ENCODE data around the gene NR1H2. TPM values are rescaled to one million over a fixed set of nuclear protein-coding genes. Genes with fewer than 3 reads are reported as not detected.

Gene NR1H2
- total RNA-seq, 1 donor from 2014 or later, result 101 TPM

DNA sequence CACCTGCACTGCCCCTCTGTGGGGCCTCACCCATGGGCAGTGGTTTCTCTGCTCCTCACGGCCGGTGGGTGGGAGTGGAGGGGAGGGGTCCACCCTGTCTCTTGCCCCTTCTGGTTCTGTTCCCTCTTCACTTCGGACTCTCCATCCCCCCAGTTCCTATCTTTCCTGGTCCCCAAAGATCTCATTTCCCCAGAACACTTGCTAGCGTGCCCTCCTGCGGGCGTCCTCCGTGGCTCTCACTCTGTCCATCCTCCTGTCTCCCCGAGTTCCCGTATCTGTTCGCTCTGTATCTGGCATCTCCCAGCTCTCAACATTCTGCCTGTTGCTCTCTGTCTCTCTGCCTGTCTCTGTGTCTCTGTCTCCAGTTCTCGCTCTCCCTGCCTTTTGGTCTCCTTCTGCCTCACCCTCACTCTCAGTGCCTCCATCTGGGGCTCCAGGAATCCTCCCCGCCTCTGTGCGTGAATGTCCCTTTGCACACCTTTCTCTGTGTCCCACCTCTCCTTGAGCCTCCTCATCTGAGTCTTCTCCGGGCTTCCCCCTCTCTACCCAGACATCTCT lies 42.8 kb downstream of the NR1H2 start:
- DNase-seq (no peak), ATAC-seq (no peak)
- intact Hi-C loops (cut with DNase I), result loop anchor here (5.0 kb wide), 1 partner anchor 52 kb away; the partner anchor contains the start of gene NAPSA
- no peak overlapping the region for H3K4me3 ChIP-seq
- no peaks in the 10 kb centered on the region for H3K36me3 ChIP-seq
- H3K4me1 ChIP-seq, result no peaks in the 10 kb centered on the region
- TF ChIP-seq, protein P1, sequence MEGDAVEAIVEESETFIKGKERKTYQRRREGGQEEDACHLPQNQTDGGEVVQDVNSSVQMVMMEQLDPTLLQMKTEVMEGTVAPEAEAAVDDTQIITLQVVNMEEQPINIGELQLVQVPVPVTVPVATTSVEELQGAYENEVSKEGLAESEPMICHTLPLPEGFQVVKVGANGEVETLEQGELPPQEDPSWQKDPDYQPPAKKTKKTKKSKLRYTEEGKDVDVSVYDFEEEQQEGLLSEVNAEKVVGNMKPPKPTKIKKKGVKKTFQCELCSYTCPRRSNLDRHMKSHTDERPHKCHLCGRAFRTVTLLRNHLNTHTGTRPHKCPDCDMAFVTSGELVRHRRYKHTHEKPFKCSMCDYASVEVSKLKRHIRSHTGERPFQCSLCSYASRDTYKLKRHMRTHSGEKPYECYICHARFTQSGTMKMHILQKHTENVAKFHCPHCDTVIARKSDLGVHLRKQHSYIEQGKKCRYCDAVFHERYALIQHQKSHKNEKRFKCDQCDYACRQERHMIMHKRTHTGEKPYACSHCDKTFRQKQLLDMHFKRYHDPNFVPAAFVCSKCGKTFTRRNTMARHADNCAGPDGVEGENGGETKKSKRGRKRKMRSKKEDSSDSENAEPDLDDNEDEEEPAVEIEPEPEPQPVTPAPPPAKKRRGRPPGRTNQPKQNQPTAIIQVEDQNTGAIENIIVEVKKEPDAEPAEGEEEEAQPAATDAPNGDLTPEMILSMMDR (IDR thresholded peaks at IDR 0.05), result no peak
- H3K27ac ChIP-seq, result no peak overlapping the region
- H3K9me3 ChIP-seq, result no peaks in the 10 kb centered on the region
- peaks cover 33% of the 10 kb centered on the region for H3K27me3 ChIP-seq

DNA sequence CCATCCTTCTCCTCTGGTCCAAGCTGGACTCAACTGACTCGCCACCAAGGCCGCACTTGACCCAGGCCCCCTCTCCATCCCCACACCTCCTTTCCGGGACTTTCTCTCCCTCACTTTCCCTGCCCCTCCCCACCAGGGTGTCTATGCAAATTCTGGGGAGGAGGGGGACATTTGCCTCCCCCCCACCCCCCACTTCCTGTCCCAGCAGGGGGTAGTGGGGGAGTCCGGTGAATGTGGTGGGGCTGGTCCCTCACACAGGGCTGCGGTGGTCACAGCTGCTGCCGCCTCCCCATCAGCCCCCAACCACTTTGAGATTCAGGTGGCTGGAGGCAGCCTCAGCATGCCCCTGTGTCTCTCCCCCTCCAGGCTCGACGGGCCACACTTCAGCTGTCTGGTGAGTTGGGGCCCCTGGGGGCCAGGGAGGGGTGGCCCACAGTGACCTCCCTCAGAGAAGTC lies 43.4 kb downstream of the NR1H2 start:
- H3K4me3 ChIP-seq, result no peak overlapping the region
- TF ChIP-seq, protein P1 (IDR thresholded peaks at IDR 0.05), result no peak
- peaks cover 33% of the 10 kb centered on the region for H3K27me3 ChIP-seq
- no peaks in the 10 kb centered on the region for H3K9me3 ChIP-seq
- H3K36me3 ChIP-seq, result no peaks in the 10 kb centered on the region
- H3K27ac ChIP-seq, result no peak overlapping the region
- ATAC-seq, result no peak
- intact Hi-C loops (cut with DNase I), result loop anchor here (5.0 kb wide), 1 partner anchor 52 kb away; the partner anchor contains the start of gene NAPSA
- no peaks in the 10 kb centered on the region for H3K4me1 ChIP-seq
- no peak for DNase-seq

DNA sequence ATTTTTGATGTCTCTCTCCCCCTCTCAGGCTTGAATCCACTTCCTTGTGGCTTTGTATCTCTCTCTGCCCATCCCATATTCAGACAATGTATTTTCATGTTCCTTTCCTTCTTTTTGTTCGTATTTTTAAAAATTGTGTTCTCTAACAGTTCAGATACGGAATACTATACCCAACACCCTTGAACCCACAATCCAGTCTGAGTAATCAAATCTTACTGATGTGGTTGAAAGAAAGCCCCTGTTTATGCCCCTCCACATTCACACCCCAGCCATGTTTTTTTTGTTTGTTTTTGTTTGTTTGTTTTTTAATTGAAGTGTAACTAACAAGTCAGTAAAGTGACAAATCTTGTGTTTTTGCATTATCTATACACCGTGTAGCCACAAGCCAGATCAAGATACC lies 43.9 kb downstream of the NR1H2 start:
- DNase-seq (no peak), ATAC-seq (no peak)
- Histone ChIP-seq H3K9me3 (no peaks in the 10 kb centered on the region), H3K4me3 (no peak overlapping the region), H3K27ac (no peak overlapping the region), H3K4me1 (no peaks in the 10 kb centered on the region), H3K27me3 (peaks cover 33% of the 10 kb centered on the region), H3K36me3 (no peaks in the 10 kb centered on the region)
- TF ChIP-seq, protein P1 (IDR thresholded peaks at IDR 0.05), result no peak
- intact Hi-C loops (cut with DNase I), result no loop called here

DNA sequence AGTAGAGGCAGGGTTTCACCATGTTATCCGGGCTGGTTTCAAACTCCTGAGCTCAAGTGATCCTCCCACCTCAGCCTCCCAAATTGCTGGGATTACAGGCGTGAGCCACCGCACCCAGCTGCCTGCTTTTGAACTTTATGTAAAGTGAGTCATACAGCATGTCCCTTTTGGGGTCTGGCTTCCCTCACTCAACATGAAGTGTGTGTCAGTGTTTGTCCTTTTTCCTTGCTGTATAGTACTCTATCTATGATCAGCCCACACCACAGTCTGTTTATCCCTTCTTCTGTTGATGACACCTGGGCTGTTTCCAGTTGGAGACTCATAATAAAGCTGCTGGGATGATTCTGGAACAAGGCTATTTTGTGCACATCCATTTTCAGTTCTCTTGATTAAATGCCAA lies 44.6 kb downstream of the NR1H2 start:
- no peak for DNase-seq
- Histone ChIP-seq H3K9me3 (no peaks in the 10 kb centered on the region), H3K4me1 (no peaks in the 10 kb centered on the region), H3K27me3 (peaks cover 33% of the 10 kb centered on the region), H3K36me3 (no peaks in the 10 kb centered on the region), H3K27ac (no peak overlapping the region), H3K4me3 (no peak overlapping the region)
- TF ChIP-seq, protein P1 (IDR thresholded peaks at IDR 0.05), result no peak
- no peak for ATAC-seq
- intact Hi-C loops (cut with DNase I), result no loop called here

DNA sequence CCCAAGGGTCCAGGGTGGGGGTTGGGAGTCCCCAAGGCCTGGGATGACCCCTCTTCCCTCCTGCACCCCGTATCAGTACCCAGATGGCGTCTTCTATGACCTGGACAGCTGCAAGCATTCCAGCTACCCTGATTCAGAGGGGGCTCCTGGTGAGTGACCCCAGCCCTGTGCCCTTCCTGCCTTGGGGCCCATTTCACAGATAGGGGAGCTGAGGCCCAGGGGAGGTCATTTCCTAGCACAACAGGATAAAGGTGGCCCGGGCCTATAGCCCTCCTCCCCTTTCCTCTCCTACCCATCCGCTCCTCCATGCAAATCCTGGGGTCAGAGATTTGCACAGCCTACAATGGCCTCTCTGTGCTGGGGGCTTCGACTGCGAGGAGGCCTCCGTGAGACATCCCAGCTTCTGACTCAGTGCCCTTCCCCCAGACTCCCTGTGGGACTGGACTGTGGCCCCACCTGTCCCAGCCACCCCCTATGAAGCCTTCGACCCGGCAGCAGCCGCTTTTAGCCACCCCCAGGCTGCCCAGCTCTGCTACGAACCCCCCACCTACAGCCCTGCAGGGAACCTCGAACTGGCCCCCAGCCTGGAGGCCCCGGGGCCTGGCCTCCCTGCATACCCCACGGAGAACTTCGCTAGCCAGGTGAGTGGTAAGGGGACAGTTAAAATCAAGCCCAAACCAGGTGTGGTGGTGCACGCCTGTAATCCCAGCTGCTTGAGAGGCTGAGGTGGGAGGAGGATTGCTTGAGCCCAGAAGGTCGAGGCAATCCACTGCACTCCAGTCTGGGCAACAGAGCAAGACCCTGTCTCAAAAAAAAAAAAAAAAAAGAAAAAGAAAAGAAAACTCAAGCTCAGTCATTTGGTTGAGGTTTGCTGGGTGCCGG lies 46.4 kb downstream of the NR1H2 start:
- Histone ChIP-seq H3K4me1 (no peaks in the 10 kb centered on the region), H3K36me3 (no peaks in the 10 kb centered on the region), H3K9me3 (no peaks in the 10 kb centered on the region), H3K27ac (no peak overlapping the region), H3K27me3 (peaks cover 32% of the 10 kb centered on the region), H3K4me3 (no peak overlapping the region)
- TF ChIP-seq, protein P1 (IDR thresholded peaks at IDR 0.05), result no peak
- intact Hi-C loops (cut with DNase I), result no loop called here
- no peak for ATAC-seq
- DNase-seq, result no peak

Data from upper lobe of right lung (tissue), 1 donor.